GM12878 (cell line): ENCODE results near the gene APC2. TPM values are rescaled to one million over a fixed set of nuclear protein-coding genes. Genes with fewer than 3 reads are reported as not detected.

Experiments
- ATAC-seq: fragments of 200-7000 bp; cut with Tn5 transposase; 3 replicates; pipeline ENCODE4 v1.9.1; 2020; ENCODE audit warnings: mild to moderate bottlenecking, moderate library complexity
- BruUV-seq: library from RNA; stranded (reverse); fragments of 400-500 nt; replicated peaks from 2 replicates; lab custom pipeline; 2021; lab: Mats Ljungman, UMichigan
- CTCF ChIA-PET: fragments of 300-600 bp; sonication (Branson Sonifier 250); formaldehyde crosslinking; extraction: SDS; loops from one replicate; lab custom pipeline; 2021; ENCODE audit warnings: inconsistent platforms; lab: Yijun Ruan, JAX
- POLR2A ChIA-PET: fragments of 350-600 bp; formaldehyde crosslinking; extraction: SDS; loops from one replicate; lab custom pipeline; 2021; ENCODE audit warnings: inconsistent platforms; lab: Charles Lee
- RAD21 ChIA-PET: fragments of 300-600 bp; sonication (Branson Sonifier 250); formaldehyde crosslinking; loops from one replicate; lab custom pipeline; 2023; ENCODE audit warnings: antibody characterized with exemption; ENCODE audit not compliant: unreplicated experiment; lab: Charles Lee
- SMC1A ChIA-PET: fragments of 300-600 bp; sonication (Branson Sonifier 250); formaldehyde crosslinking; loops from one replicate; lab custom pipeline; 2023; ENCODE audit not compliant: unreplicated experiment, uncharacterized antibody; lab: Charles Lee
- DNase-seq: peaks from one replicate; pipeline ENCODE4 v3.0.0-alpha.2; 2011; ENCODE audit warnings: low read depth, low spot score
- FAIRE-seq: peaks from 3 replicates; lab custom pipeline; 2011; peaks lifted over from hg19 to GRCh38; lab: Jason Lieb, UNC
- H2AFZ ChIP-seq: 2 replicates; pipeline ENCODE4 v1.6.0; 2011; ENCODE audit warnings: low read depth, low read length, control low read depth; ENCODE audit not compliant: control insufficient read depth
- H3K27ac ChIP-seq: 2 replicates; pipeline ENCODE4 v1.5.1; 2011; ENCODE audit warnings: control low read depth; ENCODE audit not compliant: control insufficient read depth, insufficient read depth
- H3K27me3 ChIP-seq, 2 experiments: replicated peaks in 1 of 2; 2 replicates each; pipeline versions ENCODE4 v1.6.0 to v1.6.1; 2011; ENCODE audit warnings: low read length in 1 of 2; ENCODE audit not compliant: control insufficient read depth in 2 of 2, insufficient read depth in 2 of 2
- H3K36me3 ChIP-seq, 2 experiments: 2 replicates each; pipeline ENCODE4 v1.5.1; 2011; ENCODE audit warnings: low read length in 1 of 2; ENCODE audit not compliant: control insufficient read depth in 2 of 2, insufficient read depth in 2 of 2
- H3K4me1 ChIP-seq: 2 replicates; pipeline ENCODE4 v1.6.1; 2011; ENCODE audit warnings: mild to moderate bottlenecking, low read length, moderate library complexity, mixed read lengths; ENCODE audit not compliant: control insufficient read depth, insufficient read depth
- H3K4me2 ChIP-seq: 2 replicates; pipeline ENCODE4 v1.6.0; 2011; ENCODE audit warnings: control low read depth; ENCODE audit not compliant: control insufficient read depth, insufficient read depth
- H3K4me3 ChIP-seq: fragments of 200-600 bp; sonication (generic); 2 replicates; pipeline ENCODE4 v1.5.1; 2016
- H3K79me2 ChIP-seq: 2 replicates; pipeline ENCODE4 v1.6.0; 2011; ENCODE audit warnings: low read length; ENCODE audit not compliant: control insufficient read depth, insufficient read depth
- H3K9ac ChIP-seq: 2 replicates; pipeline ENCODE4 v1.8.0; 2011; ENCODE audit warnings: low read length, control low read depth, mixed read lengths; ENCODE audit not compliant: control insufficient read depth, insufficient read depth
- H3K9me3 ChIP-seq: replicated peaks from 3 replicates; pipeline ENCODE4 v1.5.1; 2011; ENCODE audit warnings: mild to moderate bottlenecking, low read length; ENCODE audit not compliant: control insufficient read depth, insufficient read depth
- H4K20me1 ChIP-seq: 2 replicates; pipeline ENCODE4 v1.6.0; 2011; ENCODE audit not compliant: control insufficient read depth, insufficient read depth
- ASH2L ChIP-seq: fragments of 300-600, 200-600 bp; sonication (generic); IDR thresholded peaks from 2 replicates; pipeline ENCODE4 v1.6.1; 2017; ENCODE audit warnings: low read depth, mild to moderate bottlenecking, borderline replicate concordance
- BMI1 ChIP-seq: fragments of 450-650 bp; IDR thresholded peaks from 2 replicates; pipeline ENCODE4 v1.6.1; 2016; ENCODE audit warnings: mild to moderate bottlenecking, moderate library complexity, borderline replicate concordance
- CEBPB ChIP-seq, 2 experiments: fragments of 150-350 bp in 1 of 2; IDR thresholded peaks; 2 replicates each; pipeline ENCODE4 v1.6.1; 2012 to 2014; ENCODE audit warnings: low read depth in 2 of 2, low read length in 2 of 2, borderline replicate concordance in 1 of 2, inconsistent platforms in 1 of 2
- ETV6 ChIP-seq, 2 experiments: fragments of 450-650 bp in 1 of 2; IDR thresholded peaks in 1 of 2; conservative IDR thresholded peaks in 1 of 2; 2 replicates each; pipeline ENCODE4 v1.6.1; 2014; ENCODE audit warnings: antibody characterized with exemption in 1 of 2, borderline replicate concordance in 1 of 2, low read depth in 1 of 2, mild to moderate bottlenecking in 1 of 2, moderate library complexity in 1 of 2
- FOXK2 ChIP-seq: fragments of 450-650 bp; IDR thresholded peaks from 2 replicates; pipeline ENCODE4 v1.6.1; 2017; ENCODE audit warnings: mild to moderate bottlenecking, moderate library complexity
- IRF5 ChIP-seq: fragments of 450-650 bp; IDR thresholded peaks from 2 replicates; pipeline ENCODE4 v1.6.1; 2017; ENCODE audit warnings: borderline replicate concordance
- MLLT1 ChIP-seq: fragments of 450-650 bp; IDR thresholded peaks from 2 replicates; pipeline ENCODE4 v1.6.1; 2016; ENCODE audit warnings: mild to moderate bottlenecking
- PAX8 ChIP-seq: fragments of 450-650 bp; IDR thresholded peaks from 2 replicates; pipeline ENCODE4 v1.6.1; 2017; ENCODE audit warnings: mild to moderate bottlenecking, moderate library complexity
- POLR2AphosphoS2 ChIP-seq: IDR thresholded peaks from 2 replicates; pipeline ENCODE4 v1.6.1; 2011; ENCODE audit warnings: low read depth, mild to moderate bottlenecking, low read length, improper control_type of control experiment, moderate library complexity
- POLR2AphosphoS5 ChIP-seq: IDR thresholded peaks from 2 replicates; pipeline ENCODE4 v1.6.1; 2011; ENCODE audit warnings: mild to moderate bottlenecking, low read length, inconsistent platforms
- PRDM15 ChIP-seq: fragments of 450-650 bp; formaldehyde crosslinking; IDR thresholded peaks from 2 replicates; pipeline ENCODE4 v1.4.0; 2020; ENCODE audit warnings: mild to moderate bottlenecking, moderate library complexity
- RAD51 ChIP-seq: fragments of 450-650 bp; IDR thresholded peaks from 2 replicates; pipeline ENCODE4 v1.6.1; 2016; ENCODE audit warnings: moderate library complexity, mild to moderate bottlenecking, inconsistent platforms
- TCF12 ChIP-seq: IDR thresholded peaks from 2 replicates; pipeline ENCODE4 v1.6.1; 2011; ENCODE audit warnings: low read depth, mild to moderate bottlenecking, low read length
- WRNIP1 ChIP-seq: IDR thresholded peaks from 2 replicates; pipeline ENCODE4 v1.6.1; 2011; ENCODE audit warnings: low read depth, low read length, improper control_type of control experiment, borderline replicate concordance
- YBX1 ChIP-seq: fragments of 450-650 bp; IDR thresholded peaks from 2 replicates; pipeline ENCODE4 v1.6.1; 2016; ENCODE audit warnings: antibody characterized with exemption
- ZBTB4 ChIP-seq: fragments of 450-650 bp; formaldehyde crosslinking; IDR thresholded peaks from 2 replicates; pipeline ENCODE4 v1.4.0; 2022; ENCODE audit warnings: mild to moderate bottlenecking, moderate library complexity
- WGBS: methylation state at CpG from one replicate; pipeline ENCODE4 v1.1.6; 2016; ENCODE audit warnings: low lambda C conversion rate; ENCODE audit not compliant: insufficient replicate concordance, insufficient coverage; ENCODE audit errors: missing lambda C conversion rate; 5-methylcytosine and 5-hydroxymethylcytosine counted together
- in situ Hi-C: fragments of 300-500 bp; cut with MboI; formaldehyde crosslinking; loops from 9 replicates; pipeline ENCODE4 v1.14.3; 2018; ENCODE audit warnings: mixed read lengths
- intact Hi-C: fragments of 100-400 bp; cut with micrococcal nuclease; formaldehyde crosslinking; loops from one replicate; pipeline ENCODE4 v1.14.2; 2022; ENCODE audit not compliant: unreplicated experiment
- polyA plus RNA-seq, 11 experiments: library from polyadenylated mRNA; depleted of rRNA in 4 of 11; unstranded in 6 of 11; stranded (reverse) in 5 of 11; fragments of >200 nt; fragmentation: Nextera tagmentation in 4 of 11; fragmentation: Illumina TruSeq in 1 of 11; extraction: Ambion mirVana in 4 of 11; extraction: Trizol in 1 of 11; gene quantifications; 1 replicate in 1 of 11; 2 replicates in 10 of 11; pipeline versions ENCODE4 v1.2.1 to v1.2.3, GENCODE V29; 2011 to 2016; ENCODE audit warnings: inconsistent platforms in 2 of 11, missing spikeins in 2 of 11, low read depth in 1 of 11
- total RNA-seq, 4 experiments: library from RNA; depleted of rRNA in 3 of 4; stranded (reverse); fragments of >200 nt in 3 of 4; fragmentation: Illumina TruSeq in 1 of 4; extraction: Trizol in 1 of 4; gene quantifications; 2 replicates each; pipeline versions ENCODE4 v1.2.1 to v1.2.3, GENCODE V29; 2013 to 2021

Gene APC2
- total and polyA plus RNA-seq, 10 of the 15 experiments (the other 5 are each of a cell fraction or from before 2014, with no cell fraction given): under 0.01 to 0.73 (median 0.04) TPM; not detected in 5

- intact Hi-C loops: no loop called here
- no TSS peak for BruUV-seq
- TF ChIP-seq YBX1: no peak
- TF ChIP-seq CEBPB (IDR thresholded peaks at IDR 0.05; ENCODE audit: borderline replicate concordance in 1 of 2, low read depth in 2 of 2, low read length in 2 of 2): no peak
- TF ChIP-seq TCF12: no peak
- TF ChIP-seq POLR2AphosphoS5: no peak
- no peak for TF ChIP-seq ZBTB4 (CRISPR knock-in tag)
- no peak for TF ChIP-seq WRNIP1
- no peak for TF ChIP-seq POLR2AphosphoS2
- TF ChIP-seq FOXK2: no peak
- no peak for TF ChIP-seq ETV6 (conservative IDR thresholded peaks at IDR 0.05 in 1 of 2, IDR thresholded peaks at IDR 0.05 in 1 of 2; ENCODE audit: borderline replicate concordance in 1 of 2, low read depth in 1 of 2)
- TF ChIP-seq PAX8: no peak
- TF ChIP-seq PRDM15 (CRISPR knock-in tag): no peak
- TF ChIP-seq BMI1: no peak
- TF ChIP-seq ASH2L: no peak
- TF ChIP-seq MLLT1: no peak
- TF ChIP-seq IRF5: no peak
- no peak for TF ChIP-seq RAD51
Observed at GRCh38 chr19:1491849-1492170, 41.9 kb downstream of the APC2 start.

More at GRCh38 chr19:1491849-1492170, 41.9 kb downstream of the APC2 start:
- no peaks in the 10 kb centered on the region; a peak in 1 of 4 replicates for H3K27me3 ChIP-seq
- ChIA-PET RAD21 (no interaction called here), POLR2A (no interaction called here), CTCF (no interaction called here), SMC1A (no interaction called here)
- H3K27ac ChIP-seq: no peak overlapping the region
- no peak for FAIRE-seq
- in situ Hi-C loops: no loop called here
- WGBS: 64% methylated on average over 12 of the region's 12 CpGs
- H3K4me1 ChIP-seq: no peaks in the 10 kb centered on the region; the same call in 1 of the 2 replicates
- H3K9ac ChIP-seq: no peak overlapping the region
- H3K9me3 ChIP-seq: no peaks in the 10 kb centered on the region
- H2AFZ ChIP-seq: no peak overlapping the region
- no peak overlapping the region for H3K4me2 ChIP-seq
- DNase-seq: no peak
- H3K4me3 ChIP-seq: no peak overlapping the region
- ATAC-seq: no peak
- H3K36me3 ChIP-seq: no peaks in the 10 kb centered on the region
- H4K20me1 ChIP-seq: no peaks in the 10 kb centered on the region
- H3K79me2 ChIP-seq: no peaks in the 10 kb centered on the region
